Measurements from ENCODE around the gene PDE9A. TPM values are rescaled to one million over a fixed set of nuclear protein-coding genes. Genes with fewer than 3 reads are reported as not detected.

Gene PDE9A
- total RNA-seq, 1 experiment from 2014 or later: 14.9 TPM

GRCh38 chr21:42644223-42645208 is 8.9 kb upstream of the PDE9A start:
- H3K4me3 ChIP-seq: no peak overlapping the region
- no peaks in the 10 kb centered on the region for H3K36me3 ChIP-seq
- H3K27ac ChIP-seq: no peak overlapping the region
- DNase-seq: no peak
- no peaks in the 10 kb centered on the region for H3K27me3 ChIP-seq
- H3K4me1 ChIP-seq: no peaks in the 10 kb centered on the region
- H3K9me3 ChIP-seq (replicated peaks): no peaks in the 10 kb centered on the region

DNA sequence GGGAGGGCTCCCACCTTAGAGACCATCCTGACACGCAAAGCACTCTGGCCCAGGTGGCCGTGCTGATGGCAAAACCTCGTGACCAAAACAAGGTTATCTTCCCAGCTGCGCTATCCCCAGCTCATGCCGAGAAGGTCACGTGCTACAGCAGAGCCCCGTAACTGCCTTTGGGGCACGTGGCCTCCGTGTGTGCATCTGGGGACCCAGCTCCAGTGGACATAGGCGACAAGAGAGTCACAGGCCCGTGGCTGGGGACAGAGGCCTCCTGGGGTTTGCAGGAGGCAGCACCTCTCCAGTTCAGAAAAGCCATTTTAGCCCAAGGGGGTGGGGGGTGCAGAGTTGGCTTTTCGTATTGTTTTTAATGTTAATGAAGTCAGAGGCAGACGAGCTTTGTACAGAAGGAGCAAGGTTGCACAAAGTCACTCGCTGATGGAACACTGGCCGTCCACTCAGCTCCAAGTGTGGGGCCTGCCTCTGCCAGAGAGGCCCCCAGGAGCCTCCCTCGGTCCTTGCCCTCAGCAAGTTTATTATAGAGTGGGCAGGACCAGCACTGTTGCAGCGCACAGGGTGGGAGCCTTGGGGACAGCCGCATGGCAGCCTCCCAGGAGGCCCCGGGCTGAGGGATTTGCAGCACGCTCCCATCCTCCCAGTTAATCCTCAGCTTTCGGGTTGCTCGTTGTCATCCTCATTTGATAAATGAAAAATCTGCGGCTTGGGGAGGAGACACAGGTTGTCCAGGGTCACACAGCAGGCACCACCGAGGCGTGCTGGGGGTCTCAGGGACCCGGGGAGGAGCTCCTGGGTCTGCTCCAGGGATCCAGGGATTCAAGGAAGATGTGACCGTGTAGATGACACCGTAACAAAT is 8.0 kb upstream of the PDE9A start:
- Histone ChIP-seq H3K9me3 (replicated peaks) (no peaks in the 10 kb centered on the region), H3K36me3 (no peaks in the 10 kb centered on the region), H3K27ac (no peak overlapping the region), H3K27me3 (no peaks in the 10 kb centered on the region), H3K4me1 (no peaks in the 10 kb centered on the region), H3K4me3 (no peak overlapping the region)
- no peak for DNase-seq

DNA sequence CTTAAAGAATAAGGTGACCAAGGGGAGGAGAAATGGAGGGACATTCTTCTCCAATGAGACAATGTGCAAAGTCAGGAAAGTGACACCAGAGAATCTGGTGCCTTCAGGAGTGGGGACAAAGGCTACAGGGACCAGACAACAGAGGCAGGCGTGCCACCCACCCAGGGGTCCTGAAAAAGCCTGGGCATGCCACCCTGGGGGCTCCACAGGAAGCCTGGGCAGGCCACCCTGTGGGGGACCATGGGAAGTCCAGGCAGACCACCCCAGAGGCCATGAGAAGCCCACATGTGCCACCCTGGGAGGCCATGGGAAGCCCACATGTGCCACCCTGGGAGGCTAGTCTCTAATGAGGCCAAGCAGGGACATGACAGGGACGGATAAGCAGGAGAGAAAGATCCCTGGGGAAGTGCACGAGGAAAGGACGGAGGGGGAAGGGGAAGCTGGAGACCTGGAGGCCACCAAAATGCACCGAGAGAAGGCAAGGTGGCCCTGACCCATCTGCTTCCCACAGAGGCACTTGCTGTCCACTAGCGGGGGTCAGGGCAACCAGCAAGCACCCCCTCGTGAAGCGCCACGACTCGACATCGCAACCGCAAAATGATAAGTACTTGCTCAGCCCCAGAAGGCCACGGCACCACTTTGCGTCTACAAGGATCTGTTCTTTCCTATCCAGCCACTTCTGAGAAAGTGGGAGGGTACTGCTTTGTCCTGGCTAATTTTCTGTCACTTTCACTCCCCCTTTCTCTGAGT is 7.2 kb upstream of the PDE9A start:
- no peak for DNase-seq
- Histone ChIP-seq H3K9me3 (replicated peaks) (no peaks in the 10 kb centered on the region), H3K27me3 (no peaks in the 10 kb centered on the region), H3K4me3 (no peak overlapping the region), H3K27ac (no peak overlapping the region), H3K36me3 (no peaks in the 10 kb centered on the region), H3K4me1 (no peaks in the 10 kb centered on the region)

DNA sequence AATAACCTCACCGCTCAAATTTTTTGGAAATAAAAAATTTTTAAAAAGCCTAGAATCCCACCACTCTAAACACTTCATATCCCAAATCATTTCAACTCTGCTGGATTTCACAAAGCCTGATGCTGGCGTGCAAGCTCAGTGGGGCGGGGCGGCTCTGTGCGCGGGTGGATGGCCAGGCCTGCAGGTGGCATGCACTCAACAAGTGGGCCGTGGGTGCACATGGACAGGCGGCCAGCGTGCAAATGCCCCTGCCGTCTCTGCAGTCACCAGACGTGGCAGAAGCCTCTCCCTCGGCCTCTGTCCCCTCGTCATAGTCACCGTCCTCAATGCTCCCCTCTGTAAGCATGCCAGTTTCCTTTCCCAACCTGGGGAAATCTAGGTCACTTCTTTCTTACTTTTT is 6.6 kb upstream of the PDE9A start:
- no peaks in the 10 kb centered on the region for H3K27me3 ChIP-seq

GRCh38 chr21:42648606-42649005 is 4.8 kb upstream of the PDE9A start:
- H3K27me3 ChIP-seq: no peaks in the 10 kb centered on the region
- H3K4me3 ChIP-seq: no peak overlapping the region
- no peak for DNase-seq
- no peaks in the 10 kb centered on the region for H3K9me3 ChIP-seq (replicated peaks)
- no peak overlapping the region for H3K27ac ChIP-seq
- H3K4me1 ChIP-seq: peaks cover 3% of the 10 kb centered on the region; the same call in 1 of the 2 replicates
- H3K36me3 ChIP-seq: no peaks in the 10 kb centered on the region

More for the DNA sequence above, 6.6 kb upstream of the PDE9A start:
- Histone ChIP-seq H3K4me1 (no peaks in the 10 kb centered on the region), H3K36me3 (no peaks in the 10 kb centered on the region), H3K9me3 (replicated peaks) (no peaks in the 10 kb centered on the region), H3K27ac (no peak overlapping the region), H3K4me3 (no peak overlapping the region)
- DNase-seq: no peak

GRCh38 chr21:42649122-42650032 is 4.0 kb upstream of the PDE9A start:
- no peak overlapping the region for H3K27ac ChIP-seq

GRCh38 chr21:42650033-42650370 is 3.4 kb upstream of the PDE9A start:
- H3K36me3 ChIP-seq: no peaks in the 10 kb centered on the region
- no peak for DNase-seq
- no peak overlapping the region for H3K4me3 ChIP-seq
- peaks cover 4% of the 10 kb centered on the region; the same call in 1 of the 2 replicates for H3K4me1 ChIP-seq
- no peaks in the 10 kb centered on the region for H3K9me3 ChIP-seq (replicated peaks)
- H3K27me3 ChIP-seq: no peaks in the 10 kb centered on the region
- no peak overlapping the region for H3K27ac ChIP-seq

More at GRCh38 chr21:42649122-42650032, 4.0 kb upstream of the PDE9A start:
- Histone ChIP-seq H3K4me1 (peaks cover 3% of the 10 kb centered on the region; the same call in 1 of the 2 replicates), H3K27me3 (no peaks in the 10 kb centered on the region), H3K9me3 (replicated peaks) (no peaks in the 10 kb centered on the region), H3K36me3 (no peaks in the 10 kb centered on the region), H3K4me3 (no peak overlapping the region)
- no peak for DNase-seq

GRCh38 chr21:42650441-42651421 is 2.7 kb upstream of the PDE9A start:
- no peak overlapping the region for H3K27ac ChIP-seq
- no peak for DNase-seq
- H3K4me3 ChIP-seq: no peak overlapping the region
- peaks cover 6% of the 10 kb centered on the region; the same call in 1 of the 2 replicates for H3K4me1 ChIP-seq
- H3K9me3 ChIP-seq (replicated peaks): no peaks in the 10 kb centered on the region
- H3K36me3 ChIP-seq: no peaks in the 10 kb centered on the region
- H3K27me3 ChIP-seq: no peaks in the 10 kb centered on the region

DNA sequence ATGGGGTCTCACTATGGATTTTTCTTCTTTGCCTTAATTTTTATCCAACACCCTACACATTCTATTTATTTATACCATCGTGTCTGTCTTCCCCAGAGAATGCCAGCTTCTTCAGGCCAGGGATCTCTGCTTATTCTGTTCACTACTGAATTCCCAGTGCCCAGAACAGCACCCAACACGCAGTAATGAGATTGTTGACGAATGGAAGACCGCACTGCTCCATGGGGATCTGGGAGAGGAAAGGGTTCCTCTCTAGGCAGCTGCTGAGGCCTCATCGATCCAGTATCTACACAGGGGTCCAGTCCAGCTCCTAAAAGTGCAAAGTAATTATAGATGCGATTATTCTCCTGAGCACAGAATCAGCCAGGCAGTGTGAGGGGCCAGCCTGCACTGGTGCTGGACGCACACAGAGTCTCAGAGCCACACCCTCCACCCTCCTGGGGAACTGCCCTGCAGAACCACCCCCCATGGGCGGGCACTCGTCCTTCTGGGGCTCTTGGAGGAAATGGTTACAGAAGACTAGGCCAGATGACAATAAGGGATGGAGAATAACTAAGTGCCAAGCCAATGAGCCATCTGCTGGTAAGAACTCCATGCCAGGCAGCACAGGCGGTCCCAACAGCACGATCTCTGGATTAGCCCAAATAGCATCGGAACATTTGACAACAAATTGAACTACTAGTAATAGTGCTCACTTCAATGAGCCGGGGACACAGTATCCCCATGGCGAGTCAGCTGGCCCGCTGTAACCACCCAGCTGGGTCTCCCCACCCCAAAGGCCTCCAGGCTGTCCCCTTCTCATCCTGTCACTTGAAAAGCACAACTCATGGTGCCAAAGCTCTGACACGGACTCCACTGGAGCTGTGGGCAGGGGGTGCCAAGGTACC is 1.7 kb upstream of the PDE9A start:
- no peak overlapping the region for H3K4me3 ChIP-seq
- H3K27ac ChIP-seq: no peak overlapping the region
- no peaks in the 10 kb centered on the region for H3K9me3 ChIP-seq (replicated peaks)
- peaks cover 6% of the 10 kb centered on the region; the same call in 1 of the 2 replicates for H3K4me1 ChIP-seq
- no peak for DNase-seq
- H3K36me3 ChIP-seq: no peaks in the 10 kb centered on the region
- no peaks in the 10 kb centered on the region for H3K27me3 ChIP-seq

DNA sequence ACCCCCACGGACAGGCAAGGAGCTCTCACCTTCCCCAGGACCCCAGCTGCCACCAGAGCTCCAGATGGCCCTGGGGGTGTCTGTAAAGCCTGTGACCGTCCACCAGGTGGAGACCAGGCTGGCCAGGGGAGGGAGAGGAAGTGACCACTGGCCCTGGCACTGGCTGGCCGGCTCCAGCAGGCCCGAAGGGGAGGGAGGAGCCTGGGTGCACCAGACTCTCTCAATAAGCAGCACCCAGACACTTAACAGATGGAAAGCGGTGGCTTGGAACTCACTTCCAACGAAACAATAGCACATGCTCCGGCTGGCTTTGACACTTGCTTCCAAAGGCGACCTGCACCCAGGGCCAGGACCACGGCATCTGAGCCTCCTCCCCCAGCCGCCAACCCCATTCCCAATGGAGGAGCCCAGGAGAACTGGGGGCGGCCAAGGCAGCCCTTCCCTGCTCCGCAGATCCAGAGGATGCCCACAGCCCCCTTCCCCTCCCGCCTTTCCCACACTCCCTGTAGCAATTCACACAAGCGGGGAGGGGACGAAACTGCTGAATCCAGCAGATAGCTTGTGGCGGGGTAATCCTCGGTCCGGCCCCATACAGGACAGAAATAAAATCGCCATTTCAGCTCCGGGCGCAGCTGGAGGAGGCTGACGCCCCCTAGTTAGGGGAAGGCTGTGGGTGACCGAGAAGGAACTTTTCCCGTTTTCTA is 742 bp upstream of the PDE9A start:
- no peaks in the 10 kb centered on the region for H3K27me3 ChIP-seq
- no peaks in the 10 kb centered on the region for H3K36me3 ChIP-seq
- peaks cover 6% of the 10 kb centered on the region; the same call in 1 of the 2 replicates for H3K4me1 ChIP-seq
- H3K4me3 ChIP-seq: peak overlapping the region; percentile 66
- peak; percentile 82 to 83 for DNase-seq
- H3K9me3 ChIP-seq (replicated peaks): no peaks in the 10 kb centered on the region
- H3K27ac ChIP-seq: peak overlapping the region; percentile 42

DNA sequence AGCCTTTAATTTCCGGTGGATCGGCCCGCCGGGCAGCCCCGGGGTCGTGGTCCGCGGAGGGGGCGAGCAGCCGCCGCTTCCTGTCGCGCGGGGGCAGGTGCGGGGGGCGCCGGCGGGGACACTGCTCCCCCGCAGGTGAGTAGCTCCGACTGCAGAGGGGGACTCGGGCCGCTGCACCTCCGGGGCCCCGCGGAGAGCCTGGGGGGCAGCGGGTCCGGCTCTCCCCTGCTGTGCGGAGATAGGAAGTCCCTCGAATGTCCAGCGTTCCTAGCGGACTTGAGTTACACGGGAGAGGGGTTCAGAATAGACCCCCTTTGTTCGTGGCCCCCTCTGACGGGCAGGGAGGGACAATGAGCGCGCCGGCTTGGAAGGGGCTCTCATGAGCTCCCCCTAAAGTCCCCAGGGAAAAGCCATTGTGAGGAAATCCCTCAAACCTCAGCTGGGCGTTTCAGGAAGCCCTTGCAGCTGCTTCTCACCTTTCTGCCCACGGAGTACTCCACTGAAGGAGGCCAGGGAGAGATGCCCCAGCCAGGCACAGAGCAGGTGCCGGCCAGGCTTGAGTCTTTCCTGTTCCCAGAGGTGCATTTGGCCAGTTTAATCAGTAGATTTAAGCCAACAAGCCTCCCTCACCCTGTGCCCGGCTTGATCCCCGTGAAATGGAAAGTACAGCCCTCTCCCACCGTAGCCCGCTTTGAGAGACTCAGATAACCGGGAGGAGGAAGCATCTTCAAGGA is 925 bp downstream of the PDE9A start:
- H3K27me3 ChIP-seq: no peaks in the 10 kb centered on the region
- H3K4me3 ChIP-seq: peak overlapping the region; percentile 74
- no peaks in the 10 kb centered on the region for H3K9me3 ChIP-seq (replicated peaks)
- no peaks in the 10 kb centered on the region for H3K36me3 ChIP-seq
- H3K4me1 ChIP-seq: peaks cover 14% of the 10 kb centered on the region; the same call in 1 of the 2 replicates
- H3K27ac ChIP-seq: peak overlapping the region; percentile 56
- DNase-seq: peak; percentile 71 to 84
